Stimulated activated CD4-positive, alpha-beta T cell treated with anti-CD3 and anti-CD28 coated beads, Interleukin-4, amount 100 ng/mL, for 48 hours (primary cell): ENCODE measurements around the gene BOLA2B.

ENCODE experiments used
- DNase-seq, 2 donors: peaks; one replicate each; pipeline ENCODE4 v3.0.0-alpha.2; 2020; ENCODE audit warnings: low read depth in 2 of 2

Gene BOLA2B

GRCh38 chr16:30143347-30143702 lies 50.1 kb downstream of the BOLA2B start:
- no peak for DNase-seq
